Esophagus mucosa (tissue), 1 donor: ENCODE results near the gene ADAD1. TPM values are rescaled to one million over a fixed set of nuclear protein-coding genes. Genes with fewer than 3 reads are reported as not detected.

Source experiments
- ATAC-seq: fragments of 200-7000 bp; cut with Tn5 transposase; one replicate; pipeline ENCODE4 v1.9.1; 2020
- total RNA-seq: library from RNA; stranded (reverse); gene quantifications from one replicate; pipeline ENCODE4 v1.2.4, GENCODE V29; 2023
- donor health status: DM: yes; HTN: yes; CAD: no.

The ADAD1 gene
- total RNA-seq, 1 donor from 2014 or later = not detected

GRCh38 chr4:122456231-122457116 is 77.7 kb downstream of the ADAD1 start, which contains the start of gene IL2:
IL2 (minus strand) TSS chr4:122456725; CDS start chr4:122456440, 285 bp downstream.
- no peak for ATAC-seq

DNA sequence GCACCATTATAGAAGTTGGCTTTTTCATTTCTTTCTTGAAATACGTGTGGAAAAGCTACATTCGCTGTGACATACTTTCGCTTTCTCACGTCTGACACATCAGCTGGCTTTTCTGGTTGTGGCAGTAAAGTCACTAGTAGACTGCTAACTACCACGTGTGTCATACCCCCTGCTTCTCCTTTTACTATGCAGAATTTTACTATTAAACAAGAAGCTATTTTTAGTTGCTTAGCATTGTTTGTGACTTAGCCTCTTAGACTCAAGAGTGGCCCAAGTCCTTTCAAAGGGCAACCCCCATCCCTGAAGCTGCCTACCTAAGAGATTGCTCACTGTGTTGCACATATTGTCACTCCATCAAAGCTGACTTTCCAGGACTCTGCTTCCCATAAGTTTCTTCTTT is 79.8 kb downstream of the ADAD1 start:
- peak; percentile 62 for ATAC-seq

GRCh38 chr4:122469457-122469856 is 90.6 kb downstream of the ADAD1 start:
- ATAC-seq = no peak

- no peak for ATAC-seq
Measured at GRCh38 chr4:122475233-122475632, 96.4 kb downstream of the ADAD1 start.

DNA sequence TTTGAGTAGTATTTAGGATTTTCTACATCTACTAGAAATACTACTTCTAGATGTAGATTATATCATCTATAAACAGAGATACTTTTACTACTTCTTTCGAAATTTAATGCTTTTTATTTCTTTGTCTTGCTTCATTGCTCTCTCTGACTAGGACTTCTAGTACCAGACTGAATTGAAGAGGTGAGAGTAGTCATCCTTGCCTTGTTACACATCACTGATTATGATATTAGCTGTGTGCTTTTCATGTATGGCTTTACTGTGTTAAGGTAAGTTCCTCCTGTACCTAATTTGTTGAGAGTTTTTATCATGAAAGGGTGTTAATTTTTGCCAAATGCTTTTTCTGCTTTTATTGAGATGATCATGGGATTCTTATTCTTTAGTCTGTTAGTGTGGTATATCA is 97.3 kb downstream of the ADAD1 start:
- ATAC-seq = no peak

DNA sequence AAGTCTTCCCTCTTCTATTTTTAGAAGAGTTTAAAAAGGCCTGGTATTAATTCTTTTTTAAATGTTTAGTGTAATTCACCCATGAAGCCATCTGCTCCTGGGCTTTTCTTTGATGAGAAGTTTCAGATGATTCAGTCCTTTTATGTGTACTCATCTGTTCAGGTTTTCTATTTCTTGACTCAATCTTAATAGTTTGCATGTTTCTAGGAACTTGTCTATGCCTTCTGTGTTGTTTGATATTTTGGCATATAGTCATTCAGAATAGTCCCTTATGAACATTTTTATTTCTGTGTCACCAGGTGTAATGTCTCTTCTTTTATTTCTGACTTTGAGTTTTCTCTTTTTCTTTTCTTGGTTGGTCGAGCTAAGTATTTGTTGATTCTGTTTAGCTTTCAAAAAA is 97.9 kb downstream of the ADAD1 start:
- ATAC-seq = no peak

Other genes starting within 250 kb of the ADAD1 start
- 26.9 TPM for gene BLTP1, start 226.7 kb upstream of the ADAD1 start, total RNA-seq
- gene IL2, start 77.7 kb downstream of the ADAD1 start, total RNA-seq = not detected
- not detected for gene IL21, start 242.1 kb downstream of the ADAD1 start, total RNA-seq